ENCODE measurements around the gene PIP4K2B. TPM values are rescaled to one million over a fixed set of nuclear protein-coding genes. Genes with fewer than 3 reads are reported as not detected.
"Not testable (repeated sequence)": the region's sequence is repeated elsewhere in the genome, so short reads cannot be mapped to it uniquely, and the experiment has no call there.

Gene PIP4K2B
- total RNA-seq, 4 donors from 2014 or later: 47.9 to 79.0 (median 74.8) TPM

- 69 to 76% methylated on average over 5 of the region's 5 CpGs for WGBS, 2 donors
- no peak for TF ChIP-seq CTCF (IDR thresholded peaks at IDR 0.05)
- no peak for TF ChIP-seq POLR2A (IDR thresholded peaks at IDR 0.05)
- TF ChIP-seq EP300 (IDR thresholded peaks at IDR 0.05): no peak
- peaks cover 0 to 63% (median 23%) of the 10 kb centered on the region in 4 donors for H3K4me1 ChIP-seq
Observed at GRCh38 chr17:38794221-38794620, 5.1 kb downstream of the PIP4K2B start.

GRCh38 chr17:38791162-38791561, 8.2 kb downstream of the PIP4K2B start:
- Histone ChIP-seq H3K27ac (no peak overlapping the region), H3K4me1 (peaks cover 0 to 49% (median under 1%) of the 10 kb centered on the region in 4 donors), H3K9me3 (no peaks in the 10 kb centered on the region), H3K36me3 (peaks cover 0 to 23% (median 4%) of the 10 kb centered on the region in 3 donors), H3K4me3 (no peak overlapping the region), H3K27me3 (no peaks in the 10 kb centered on the region)
- TF ChIP-seq POLR2A (IDR thresholded peaks at IDR 0.05) (no peak), EP300 (IDR thresholded peaks at IDR 0.05) (no peak), CTCF (IDR thresholded peaks at IDR 0.05) (no peak)
- WGBS, 2 donors: 86 to 88% methylated on average over 5 of the region's 5 CpGs
- DNase-seq (ENCODE audit: low spot score in 2 of 2): no peak

More at GRCh38 chr17:38794221-38794620, 5.1 kb downstream of the PIP4K2B start:
- Histone ChIP-seq H3K9me3 (no peaks in the 10 kb centered on the region), H3K4me3 (no peak overlapping the region), H3K27ac (no peak overlapping the region), H3K27me3 (no peaks in the 10 kb centered on the region), H3K36me3 (peaks cover 0 to 13% (median 0%) of the 10 kb centered on the region in 3 donors)
- DNase-seq (ENCODE audit: low spot score in 2 of 2): no peak

- not testable (repeated sequence) for H3K27me3 ChIP-seq; DNase-seq (ENCODE audit: low spot score in 2 of 2); H3K27ac ChIP-seq; H3K9me3 ChIP-seq; H3K4me3 ChIP-seq
- TF ChIP-seq EP300 (IDR thresholded peaks at IDR 0.05): peak in 1 of 2 donors; percentile 15
- WGBS, 2 donors: 63 to 69% methylated on average over 13 of the region's 13 CpGs
- peaks cover 0 to 39% (median 0%) of the 10 kb centered on the region in 4 donors for H3K4me1 ChIP-seq
- H3K36me3 ChIP-seq: peaks cover 4 to 28% (median 8%) of the 10 kb centered on the region in 3 donors
Observed at GRCh38 chr17:38790148-38790707, 9.1 kb downstream of the PIP4K2B start.

GRCh38 chr17:38789185-38789584, 10.2 kb downstream of the PIP4K2B start:
- Histone ChIP-seq H3K36me3 (peaks cover 4 to 38% (median 13%) of the 10 kb centered on the region in 3 donors), H3K9me3 (no peaks in the 10 kb centered on the region), H3K4me1 (peaks cover 0 to 38% (median 0%) of the 10 kb centered on the region in 4 donors), H3K27ac (no peak overlapping the region), H3K27me3 (no peaks in the 10 kb centered on the region), H3K4me3 (no peak overlapping the region)
- TF ChIP-seq EP300 (IDR thresholded peaks at IDR 0.05): no peak
- DNase-seq (ENCODE audit: low spot score in 2 of 2): no peak
- WGBS, 2 donors: 0 to 5% methylated on average over 1 of the region's 1 CpG

GRCh38 chr17:38787999-38788398, 11.4 kb downstream of the PIP4K2B start:
- H3K4me1 ChIP-seq: peaks cover 0 to 32% (median 0%) of the 10 kb centered on the region in 4 donors
- not testable (repeated sequence) for H3K4me3 ChIP-seq; H3K27ac ChIP-seq; DNase-seq (ENCODE audit: low spot score in 2 of 2); H3K9me3 ChIP-seq; H3K27me3 ChIP-seq
- WGBS, 2 donors: 94% methylated on average over 4 of the region's 4 CpGs
- H3K36me3 ChIP-seq: peaks cover 4 to 50% (median 22%) of the 10 kb centered on the region in 3 donors

- Histone ChIP-seq H3K4me3 (no peak overlapping the region), H3K4me1 (peaks cover 0 to 27% (median 0%) of the 10 kb centered on the region in 4 donors), H3K27ac (no peak overlapping the region), H3K9me3 (no peaks in the 10 kb centered on the region), H3K36me3 (peaks cover 7 to 56% (median 28%) of the 10 kb centered on the region in 3 donors), H3K27me3 (no peaks in the 10 kb centered on the region)
- no peak for TF ChIP-seq POLR2A (IDR thresholded peaks at IDR 0.05)
- no peak for TF ChIP-seq EP300 (IDR thresholded peaks at IDR 0.05)
- no peak for TF ChIP-seq CTCF (IDR thresholded peaks at IDR 0.05)
- DNase-seq (ENCODE audit: low spot score in 2 of 2): no peak
- WGBS, 2 donors: 87 to 98% methylated on average over 4 to 6 of the region's 6 CpGs
Observed at GRCh38 chr17:38786372-38786771, 13.0 kb downstream of the PIP4K2B start.

All from tibial nerve (tissue), 4 donors.